Right atrium auricular region (tissue), 2 donors: ENCODE measurements around the gene FOXN3. TPM values are rescaled to one million over a fixed set of nuclear protein-coding genes. Genes with fewer than 3 reads are reported as not detected.

ENCODE experiments used
- DNase-seq: peaks from one replicate; pipeline ENCODE4 v3.0.0-alpha.2; 2019; ENCODE audit warnings: low spot score
- H3K27ac ChIP-seq, 2 donors: fragments of 200-600 bp; sonication (generic); 1 replicate in 1 of 2; 2 replicates in 1 of 2; pipeline ENCODE4 v1.5.1; 2016 to 2019
- H3K27me3 ChIP-seq, 2 donors: fragments of 200-600 bp; sonication (generic); one replicate each; pipeline versions ENCODE4 v1.5.1 to v1.6.0; 2017 to 2019
- H3K36me3 ChIP-seq: fragments of 200-600 bp; sonication (generic); one replicate; pipeline ENCODE4 v1.5.1; 2016
- H3K4me1 ChIP-seq, 2 donors: fragments of 200-600 bp; sonication (generic); one replicate each; pipeline versions ENCODE4 v1.5.1 to v1.6.0; 2017 to 2019
- H3K4me3 ChIP-seq, 2 donors: fragments of 200-600 bp; sonication (generic); 1 replicate in 1 of 2; 2 replicates in 1 of 2; pipeline ENCODE4 v1.5.1; 2017 to 2019; ENCODE audit warnings: mild to moderate bottlenecking in 1 of 2, moderate library complexity in 1 of 2
- H3K9me3 ChIP-seq, 2 donors: fragments of 200-600 bp; sonication (generic); one replicate each; pipeline ENCODE4 v1.5.1; 2019
- CTCF ChIP-seq, 2 donors: fragments of 200-600 bp; sonication (generic); IDR thresholded peaks; one replicate each; pipeline ENCODE4 v1.5.1; 2019; ENCODE audit warnings: antibody characterized with exemption in 2 of 2
- total RNA-seq, 2 donors: library from RNA; depleted of rRNA; stranded (reverse); fragments of >200 nt; gene quantifications; one replicate each; pipeline ENCODE4 v1.1.0, GENCODE V29; 2016

Gene FOXN3
- total RNA-seq, 2 donors from 2014 or later = 80.1 to 90.3 TPM

DNA sequence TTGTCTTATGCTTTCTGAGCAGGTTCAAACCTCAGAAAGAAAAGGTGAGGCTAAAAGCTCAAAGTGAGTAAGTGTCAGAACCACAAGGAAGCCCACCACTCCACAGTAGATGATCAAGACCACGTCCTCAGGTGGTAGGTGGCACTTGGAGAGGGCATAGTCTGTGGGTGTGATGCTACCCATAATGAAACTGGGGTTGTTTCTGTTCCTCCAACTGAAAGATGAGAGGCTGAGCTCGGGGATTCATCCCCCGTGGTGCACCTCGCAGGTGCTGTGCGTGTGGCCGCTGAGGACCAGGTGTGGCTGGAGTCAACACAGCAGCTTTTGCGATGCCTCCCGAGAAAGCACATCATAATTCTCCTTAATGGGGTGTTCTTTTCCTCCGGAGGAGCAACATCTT is 306.9 kb downstream of the FOXN3 start:
- no peak overlapping the region for H3K4me3 ChIP-seq
- DNase-seq = no peak
- no peaks in the 10 kb centered on the region for H3K36me3 ChIP-seq
- H3K27me3 ChIP-seq = no peaks in the 10 kb centered on the region
- H3K9me3 ChIP-seq = no peaks in the 10 kb centered on the region
- no peak for TF ChIP-seq CTCF (IDR thresholded peaks at IDR 0.05)
- H3K27ac ChIP-seq = no peak overlapping the region
- no peaks in the 10 kb centered on the region for H3K4me1 ChIP-seq

GRCh38 chr14:89108608-89109007 is 308.4 kb downstream of the FOXN3 start:
- Histone ChIP-seq H3K36me3 (no peaks in the 10 kb centered on the region), H3K9me3 (no peaks in the 10 kb centered on the region), H3K27ac (no peak overlapping the region), H3K27me3 (no peaks in the 10 kb centered on the region), H3K4me3 (no peak overlapping the region), H3K4me1 (no peaks in the 10 kb centered on the region)
- TF ChIP-seq CTCF (IDR thresholded peaks at IDR 0.05) = no peak
- no peak for DNase-seq

GRCh38 chr14:89107626-89108025 is 309.4 kb downstream of the FOXN3 start:
- H3K36me3 ChIP-seq = no peaks in the 10 kb centered on the region
- H3K4me1 ChIP-seq = no peaks in the 10 kb centered on the region
- DNase-seq = no peak
- H3K4me3 ChIP-seq = no peak overlapping the region
- TF ChIP-seq CTCF (IDR thresholded peaks at IDR 0.05) = no peak
- H3K27me3 ChIP-seq = no peaks in the 10 kb centered on the region
- no peaks in the 10 kb centered on the region for H3K9me3 ChIP-seq
- H3K27ac ChIP-seq = no peak overlapping the region
